GM19467 (cell line): ENCODE data around the gene PIGW.

Experiments used
- ATAC-seq: cut with Tn5 transposase; IDR thresholded peaks from one replicate; pipeline ENCODE4 v1.9.1; 2021; ENCODE audit warnings: mild to moderate bottlenecking, moderate library complexity; ENCODE audit not compliant: unreplicated experiment

Gene PIGW

GRCh38 chr17:36544307-36545076, 9.7 kb downstream of the PIGW start, which contains the start of gene GGNBP2:
Gene GGNBP2, plus strand, starts transcription at chr17:36544919. Its CDS starts 806 bp downstream, at chr17:36545725.
- peak; percentile 50 for ATAC-seq

DNA sequence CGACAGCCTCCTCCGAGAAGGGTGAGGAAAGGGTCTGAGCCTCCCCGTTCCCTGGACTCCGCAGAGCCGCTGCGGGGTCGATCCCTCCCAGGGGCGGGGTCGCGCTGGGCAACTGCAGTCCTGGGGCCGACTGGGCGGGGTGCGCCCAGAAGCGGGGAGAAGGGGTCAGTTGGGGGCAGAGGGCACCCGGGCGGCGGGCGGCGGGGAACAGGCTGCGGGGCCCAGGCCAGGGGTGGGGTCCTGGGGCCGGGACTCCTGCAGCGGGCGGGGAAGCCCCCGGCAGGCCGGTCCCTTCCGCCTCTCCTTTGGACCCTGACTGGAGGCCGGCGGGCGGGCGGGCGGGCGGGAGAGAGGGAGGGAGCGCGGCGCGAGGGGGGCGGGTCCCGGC, 10.3 kb downstream of the PIGW start:
- ATAC-seq: peak; percentile 33

- ATAC-seq: peak; percentile 59
Observed at GRCh38 chr17:36545465-36546417, 11.0 kb downstream of the PIGW start.

- ATAC-seq: no peak
Observed at GRCh38 chr17:36546418-36547093, 11.8 kb downstream of the PIGW start.

GRCh38 chr17:36547776-36548175, 13.0 kb downstream of the PIGW start:
- ATAC-seq: no peak

DNA sequence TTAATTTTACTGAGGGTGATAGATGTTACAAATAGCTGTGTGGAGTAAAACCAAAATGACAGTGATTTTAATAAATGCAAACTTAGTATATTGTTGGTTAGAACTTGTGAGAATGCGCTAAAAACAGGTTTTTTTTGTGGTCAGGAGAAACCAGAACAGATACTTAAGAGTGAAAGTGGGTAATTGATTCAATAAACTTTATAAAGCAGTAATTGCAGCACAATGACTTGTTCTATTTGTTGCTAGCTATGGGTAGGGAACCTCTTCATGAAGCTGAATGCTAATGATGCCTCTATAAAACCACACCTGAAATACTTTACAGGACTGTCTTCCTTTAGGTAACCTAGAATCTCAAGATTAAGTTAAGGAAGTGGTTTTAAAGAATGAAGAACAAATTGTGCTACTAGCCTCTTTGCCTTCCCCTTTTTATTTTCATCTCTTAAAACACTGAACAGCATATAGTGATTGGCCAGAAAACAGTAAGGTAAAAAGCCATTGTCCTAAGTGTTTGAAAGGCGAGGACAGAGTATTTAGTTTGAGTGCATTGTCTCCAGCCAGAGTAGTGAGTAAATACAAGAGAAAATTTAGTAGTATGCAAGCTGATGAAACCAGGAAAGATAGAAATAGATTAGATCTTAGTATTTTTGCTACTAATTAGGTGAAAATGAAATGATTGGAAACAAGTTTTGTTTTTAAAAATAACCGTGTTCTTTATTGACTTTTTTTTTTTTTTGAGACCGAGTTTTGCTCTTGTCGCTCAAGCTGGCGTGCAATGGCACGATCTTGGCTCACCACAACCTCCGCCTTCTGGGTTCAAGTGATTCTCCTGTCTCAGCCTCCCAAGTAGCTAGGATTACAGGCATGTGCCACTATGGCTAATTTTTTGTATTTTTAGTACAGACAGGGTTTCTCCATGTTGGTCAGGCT, 16.0 kb downstream of the PIGW start:
- no peak for ATAC-seq

DNA sequence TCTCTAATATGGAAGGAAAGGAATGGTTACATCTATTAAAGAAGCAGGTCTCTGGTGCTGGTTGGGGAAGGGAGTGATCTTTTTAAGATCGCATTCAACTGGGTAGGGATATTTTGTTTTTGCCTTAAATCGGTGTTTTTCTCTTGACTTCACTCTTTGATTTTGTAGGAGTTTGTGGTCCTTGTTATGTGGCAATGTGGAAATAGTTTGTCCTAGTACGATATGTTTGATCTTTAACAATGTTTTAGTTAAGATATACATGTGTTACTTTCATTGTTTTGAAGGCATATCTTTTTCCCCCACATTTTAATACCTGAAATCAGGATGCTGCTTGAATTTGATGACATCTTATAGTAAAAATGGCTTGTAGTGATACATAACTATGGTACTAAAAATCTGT, 18.7 kb downstream of the PIGW start:
- ATAC-seq: no peak

DNA sequence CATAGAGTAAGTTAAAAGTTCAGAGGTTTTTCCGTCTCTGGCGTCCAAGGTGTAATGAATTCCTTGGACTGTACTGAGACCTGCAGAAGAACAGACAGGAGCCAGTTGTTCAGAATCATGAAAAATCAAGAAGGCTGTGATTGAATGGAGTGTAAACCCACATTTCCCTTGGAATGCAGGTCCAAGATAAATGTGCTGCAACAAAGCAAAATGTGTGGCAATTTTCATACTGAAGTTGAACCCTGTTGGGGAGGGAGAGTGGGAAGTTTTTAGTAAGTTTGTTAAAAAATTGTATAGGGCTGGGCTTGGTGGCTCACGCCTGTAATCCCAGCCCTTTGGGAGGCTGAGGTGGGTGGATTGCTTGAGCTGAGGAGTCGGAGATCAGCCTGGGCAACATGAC, 31.3 kb downstream of the PIGW start:
- ATAC-seq: no peak

DNA sequence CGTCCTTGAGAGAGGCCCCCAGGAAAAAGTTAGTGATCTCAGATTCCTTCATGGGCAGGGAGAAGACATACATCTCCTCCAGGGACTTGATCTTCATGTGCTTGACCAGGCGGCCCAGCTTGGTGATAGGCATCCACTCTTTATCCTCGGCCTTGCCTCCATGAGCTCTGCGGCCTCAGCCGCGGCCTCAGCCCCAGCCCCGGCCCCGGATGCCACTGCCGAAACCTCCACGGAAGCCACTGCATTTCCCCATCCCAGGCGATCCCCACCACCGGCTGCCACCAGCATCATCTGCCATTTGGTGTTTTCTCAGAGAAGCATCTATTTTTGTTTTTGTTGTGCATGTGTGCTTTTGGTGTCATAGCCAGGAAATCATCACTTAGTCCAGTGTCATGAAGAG, 40.2 kb downstream of the PIGW start:
- ATAC-seq: no peak

DNA sequence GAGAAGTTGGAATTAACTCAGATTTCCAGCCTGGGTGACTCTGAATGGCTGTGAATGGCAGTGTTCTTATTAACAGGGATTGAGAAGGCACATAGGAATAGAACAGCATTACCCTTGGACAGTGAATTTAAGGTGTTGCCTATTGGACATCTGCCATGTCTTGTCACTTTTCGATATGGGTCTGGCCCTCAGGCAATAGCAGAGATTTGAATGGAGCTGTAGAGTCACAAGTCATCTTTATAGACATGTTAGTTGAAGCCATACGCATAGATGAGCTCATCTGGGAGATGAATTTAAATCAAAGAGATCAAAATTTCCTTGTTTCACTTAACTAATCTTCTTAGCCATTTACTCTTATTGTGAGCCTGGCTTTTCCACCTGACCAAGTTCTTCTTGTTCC, 42.0 kb downstream of the PIGW start:
- ATAC-seq: no peak

DNA sequence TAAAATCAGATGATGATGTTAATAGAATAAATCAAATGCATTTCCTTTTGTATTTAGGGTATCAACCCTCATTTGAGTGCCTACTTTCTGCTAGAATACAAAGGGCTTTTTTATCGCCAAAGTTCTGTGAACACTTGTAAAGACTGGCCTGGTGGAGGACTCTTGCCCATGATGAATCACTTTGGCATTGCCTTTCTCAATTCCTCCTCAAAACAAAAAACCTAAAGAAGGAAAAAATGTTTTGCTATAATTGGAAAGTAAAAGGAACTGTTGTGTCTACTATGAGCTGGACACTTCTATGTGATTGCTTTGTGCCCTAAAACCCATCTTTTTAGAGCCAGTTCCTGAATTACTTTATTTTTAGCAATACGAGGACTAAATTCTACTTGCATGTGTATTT, 43.9 kb downstream of the PIGW start:
- ATAC-seq: no peak

DNA sequence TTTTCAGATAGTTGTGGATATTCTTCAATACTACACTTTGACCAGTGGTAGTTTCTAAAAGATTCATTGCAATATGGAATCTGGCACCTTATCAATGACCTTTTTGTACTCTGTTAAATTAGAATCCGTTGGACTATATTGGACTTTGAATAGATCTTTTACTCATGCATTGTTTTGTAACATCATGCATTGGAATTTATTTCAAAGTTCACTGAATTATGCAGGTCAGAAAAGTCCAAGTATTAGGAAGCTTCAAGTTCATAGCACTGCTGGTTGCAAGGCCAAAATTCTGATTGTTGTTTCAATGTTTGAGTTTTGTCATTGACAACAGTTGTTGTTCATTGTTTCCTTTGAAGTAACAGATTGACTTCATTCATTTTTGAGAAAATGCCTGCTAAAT, 49.0 kb downstream of the PIGW start:
- ATAC-seq: no peak

- ATAC-seq: no peak
Observed at GRCh38 chr17:36586138-36586537, 51.4 kb downstream of the PIGW start.
